ENCODE results near the gene AXIN1. TPM values are rescaled to one million over a fixed set of nuclear protein-coding genes. Genes with fewer than 3 reads are reported as not detected.

The AXIN1 gene
- total RNA-seq, 1 donor from 2014 or later: 29.1 TPM

GRCh38 chr16:280552-280951 lies 72.0 kb downstream of the AXIN1 start, which contains the start of gene ARHGDIG:
ARHGDIG (plus strand) TSS chr16:280591; CDS start chr16:280681, 90 bp downstream.
- no peak within 1 kb of the TSS for H3K4me3 Mint-ChIP-seq (ENCODE audit: low read depth)
- peaks cover 30% of the 10 kb centered on the region for H3K27me3 Mint-ChIP-seq (ENCODE audit: low read depth)
- DNase-seq (ENCODE audit: low spot score): no peak
- no peaks in the 10 kb centered on the region for H3K9me3 Mint-ChIP-seq
- H3K36me3 Mint-ChIP-seq (ENCODE audit: low read depth): no peaks in the 10 kb centered on the region
- no peak within 1 kb of the TSS for H3K27ac Mint-ChIP-seq
- intact Hi-C loops (cut with micrococcal nuclease): no loop called here
- peaks cover 5% of the 10 kb centered on the region for H3K4me1 Mint-ChIP-seq (ENCODE audit: low read depth)

- no peak for DNase-seq (ENCODE audit: low spot score)
- Mint-ChIP-seq H3K36me3 (ENCODE audit: low read depth) (no peaks in the 10 kb centered on the region), H3K27ac (no peak overlapping the region), H3K27me3 (ENCODE audit: low read depth) (peaks cover 32% of the 10 kb centered on the region), H3K9me3 (no peaks in the 10 kb centered on the region), H3K4me1 (ENCODE audit: low read depth) (peaks cover 5% of the 10 kb centered on the region), H3K4me3 (ENCODE audit: low read depth) (no peak overlapping the region)
- intact Hi-C loops (cut with micrococcal nuclease): no loop called here
These were observed 72.5 kb downstream of the AXIN1 start for GRCh38 chr16:280005-280460.

GRCh38 chr16:279531-279930 lies 73.0 kb downstream of the AXIN1 start:
- no peak overlapping the region for H3K27ac Mint-ChIP-seq
- peaks cover 33% of the 10 kb centered on the region for H3K27me3 Mint-ChIP-seq (ENCODE audit: low read depth)
- peaks cover 5% of the 10 kb centered on the region for H3K4me1 Mint-ChIP-seq (ENCODE audit: low read depth)
- H3K9me3 Mint-ChIP-seq: no peaks in the 10 kb centered on the region
- intact Hi-C loops (cut with micrococcal nuclease): no loop called here
- no peak overlapping the region for H3K4me3 Mint-ChIP-seq (ENCODE audit: low read depth)
- no peaks in the 10 kb centered on the region for H3K36me3 Mint-ChIP-seq (ENCODE audit: low read depth)
- no peak for DNase-seq (ENCODE audit: low spot score)

- intact Hi-C loops (cut with micrococcal nuclease): no loop called here
- no peaks in the 10 kb centered on the region for H3K9me3 Mint-ChIP-seq
- H3K36me3 Mint-ChIP-seq (ENCODE audit: low read depth): no peaks in the 10 kb centered on the region
- H3K4me3 Mint-ChIP-seq (ENCODE audit: low read depth): no peak overlapping the region
- H3K27ac Mint-ChIP-seq: no peak overlapping the region
- H3K4me1 Mint-ChIP-seq (ENCODE audit: low read depth): peaks cover 5% of the 10 kb centered on the region
- peak; percentile 52 for DNase-seq (ENCODE audit: low spot score)
- peaks cover 33% of the 10 kb centered on the region for H3K27me3 Mint-ChIP-seq (ENCODE audit: low read depth)
These were observed 73.6 kb downstream of the AXIN1 start for GRCh38 chr16:278863-279366.

- no peaks in the 10 kb centered on the region for H3K9me3 Mint-ChIP-seq
These were observed 76.0 kb downstream of the AXIN1 start for GRCh38 chr16:276426-277077.

GRCh38 chr16:275786-276232 lies 76.7 kb downstream of the AXIN1 start, which contains the start of gene RGS11:
RGS11 (minus strand) TSS chr16:275944; CDS start chr16:275911, 33 bp downstream.
- H3K27ac Mint-ChIP-seq: no peak within 1 kb of the TSS
- peak within 1 kb of the TSS; percentile 52 for H3K4me3 Mint-ChIP-seq (ENCODE audit: low read depth)
- intact Hi-C loops (cut with micrococcal nuclease): no loop called here
- H3K36me3 Mint-ChIP-seq (ENCODE audit: low read depth): no peaks in the 10 kb centered on the region
- DNase-seq (ENCODE audit: low spot score): no peak
- H3K27me3 Mint-ChIP-seq (ENCODE audit: low read depth): peaks cover 28% of the 10 kb centered on the region
- no peaks in the 10 kb centered on the region for H3K9me3 Mint-ChIP-seq
- peaks cover 5% of the 10 kb centered on the region for H3K4me1 Mint-ChIP-seq (ENCODE audit: low read depth)

More at GRCh38 chr16:276426-277077, 76.0 kb downstream of the AXIN1 start:
- no peaks in the 10 kb centered on the region for H3K36me3 Mint-ChIP-seq (ENCODE audit: low read depth)
- H3K27me3 Mint-ChIP-seq (ENCODE audit: low read depth): peaks cover 31% of the 10 kb centered on the region
- no peak overlapping the region for H3K27ac Mint-ChIP-seq
- H3K4me3 Mint-ChIP-seq (ENCODE audit: low read depth): peak overlapping the region; percentile 20
- H3K4me1 Mint-ChIP-seq (ENCODE audit: low read depth): peaks cover 5% of the 10 kb centered on the region
- intact Hi-C loops (cut with micrococcal nuclease): no loop called here
- DNase-seq (ENCODE audit: low spot score): no peak

- DNase-seq (ENCODE audit: low spot score): no peak
- H3K4me1 Mint-ChIP-seq (ENCODE audit: low read depth): peaks cover 5% of the 10 kb centered on the region
- H3K27me3 Mint-ChIP-seq (ENCODE audit: low read depth): peaks cover 28% of the 10 kb centered on the region
- no peak overlapping the region for H3K27ac Mint-ChIP-seq
- intact Hi-C loops (cut with micrococcal nuclease): no loop called here
- peak overlapping the region; percentile 52 for H3K4me3 Mint-ChIP-seq (ENCODE audit: low read depth)
- H3K36me3 Mint-ChIP-seq (ENCODE audit: low read depth): no peaks in the 10 kb centered on the region
- H3K9me3 Mint-ChIP-seq: no peaks in the 10 kb centered on the region
These were observed 77.4 kb downstream of the AXIN1 start for GRCh38 chr16:275041-275641.

- no peak overlapping the region for H3K27ac Mint-ChIP-seq
- intact Hi-C loops (cut with micrococcal nuclease): no loop called here
- H3K4me3 Mint-ChIP-seq (ENCODE audit: low read depth): no peak overlapping the region
- H3K4me1 Mint-ChIP-seq (ENCODE audit: low read depth): no peaks in the 10 kb centered on the region
- DNase-seq (ENCODE audit: low spot score): no peak
- H3K9me3 Mint-ChIP-seq: no peaks in the 10 kb centered on the region
- no peaks in the 10 kb centered on the region for H3K36me3 Mint-ChIP-seq (ENCODE audit: low read depth)
- H3K27me3 Mint-ChIP-seq (ENCODE audit: low read depth): peaks cover 20% of the 10 kb centered on the region
These were observed 78.7 kb downstream of the AXIN1 start for GRCh38 chr16:273547-274421.

GRCh38 chr16:272633-273546 lies 79.6 kb downstream of the AXIN1 start:
- no peak overlapping the region for H3K4me3 Mint-ChIP-seq (ENCODE audit: low read depth)
- no peaks in the 10 kb centered on the region for H3K9me3 Mint-ChIP-seq

GRCh38 chr16:270381-271255 lies 81.9 kb downstream of the AXIN1 start:
- Mint-ChIP-seq H3K9me3 (no peaks in the 10 kb centered on the region), H3K27me3 (ENCODE audit: low read depth) (peaks cover 3% of the 10 kb centered on the region), H3K36me3 (ENCODE audit: low read depth) (no peaks in the 10 kb centered on the region), H3K4me1 (ENCODE audit: low read depth) (no peaks in the 10 kb centered on the region), H3K4me3 (ENCODE audit: low read depth) (no peak overlapping the region), H3K27ac (no peak overlapping the region)
- intact Hi-C loops (cut with micrococcal nuclease): no loop called here
- no peak for DNase-seq (ENCODE audit: low spot score)

More at GRCh38 chr16:272633-273546, 79.6 kb downstream of the AXIN1 start:
- peaks cover 16% of the 10 kb centered on the region for H3K27me3 Mint-ChIP-seq (ENCODE audit: low read depth)
- H3K4me1 Mint-ChIP-seq (ENCODE audit: low read depth): no peaks in the 10 kb centered on the region
- no peaks in the 10 kb centered on the region for H3K36me3 Mint-ChIP-seq (ENCODE audit: low read depth)
- no peak overlapping the region for H3K27ac Mint-ChIP-seq
- no peak for DNase-seq (ENCODE audit: low spot score)
- intact Hi-C loops (cut with micrococcal nuclease): no loop called here

- Mint-ChIP-seq H3K4me3 (ENCODE audit: low read depth) (no peak overlapping the region), H3K9me3 (no peaks in the 10 kb centered on the region), H3K4me1 (ENCODE audit: low read depth) (no peaks in the 10 kb centered on the region), H3K36me3 (ENCODE audit: low read depth) (no peaks in the 10 kb centered on the region), H3K27me3 (ENCODE audit: low read depth) (no peaks in the 10 kb centered on the region), H3K27ac (no peak overlapping the region)
- no peak for DNase-seq (ENCODE audit: low spot score)
- intact Hi-C loops (cut with micrococcal nuclease): no loop called here
These were observed 83.3 kb downstream of the AXIN1 start for GRCh38 chr16:269061-269796.

All from activated T-helper 2 cell treated with anti-CD3 and anti-CD28 coated beads, Interferon-gamma antibody, Interleukin-2, Interleukin-4, amounts not matched to agents 10 μg/mL and 5 μg/mL and 100 μg/mL, durations not matched to agents 14 hours and 24 hours and 36 hours (primary cell).